ENCODE results near the gene SLC13A5. TPM values are rescaled to one million over a fixed set of nuclear protein-coding genes. Genes with fewer than 3 reads are reported as not detected.

Gene SLC13A5
- polyA plus RNA-seq, 1 of the 3 experiments (the other 2 are of a cell fraction), result not detected

DNA sequence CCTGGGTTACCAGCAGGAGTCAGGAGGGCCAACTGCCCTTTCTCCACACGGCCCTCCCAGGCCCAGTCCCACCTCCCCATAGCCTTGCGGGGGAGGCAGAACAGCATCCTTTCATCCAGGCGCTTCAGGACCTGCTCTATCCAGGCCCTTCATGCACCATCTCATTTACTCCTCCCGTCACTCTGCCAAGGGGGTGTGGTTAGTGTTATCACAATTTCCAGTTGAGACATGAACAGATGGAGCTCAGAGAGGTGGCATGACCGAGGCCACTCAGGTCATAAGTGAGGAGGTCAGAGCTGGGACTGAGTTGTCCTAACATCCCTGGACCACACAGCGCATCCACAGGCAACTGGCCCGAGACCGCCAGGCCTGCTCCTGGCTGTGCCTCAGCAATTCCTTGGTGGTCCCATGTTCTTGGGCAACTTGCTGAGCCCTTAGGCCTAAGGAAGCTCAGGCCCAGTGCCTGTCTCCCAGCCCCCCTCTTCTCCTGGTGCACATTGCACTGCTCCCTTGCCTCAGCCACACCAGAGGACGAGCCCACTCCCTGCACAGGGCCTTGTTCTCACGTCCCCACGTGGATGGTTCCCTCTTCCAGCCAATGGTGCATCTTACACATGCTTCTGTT is 37.9 kb downstream of the SLC13A5 start (continued):
- TF ChIP-seq, protein P1, sequence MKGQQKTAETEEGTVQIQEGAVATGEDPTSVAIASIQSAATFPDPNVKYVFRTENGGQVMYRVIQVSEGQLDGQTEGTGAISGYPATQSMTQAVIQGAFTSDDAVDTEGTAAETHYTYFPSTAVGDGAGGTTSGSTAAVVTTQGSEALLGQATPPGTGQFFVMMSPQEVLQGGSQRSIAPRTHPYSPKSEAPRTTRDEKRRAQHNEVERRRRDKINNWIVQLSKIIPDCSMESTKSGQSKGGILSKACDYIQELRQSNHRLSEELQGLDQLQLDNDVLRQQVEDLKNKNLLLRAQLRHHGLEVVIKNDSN (IDR thresholded peaks at IDR 0.05; ENCODE audit: borderline replicate concordance, low read depth), result no peak
- TF ChIP-seq TEAD4 (IDR thresholded peaks at IDR 0.05; ENCODE audit: borderline replicate concordance, insufficient read depth) (no peak), GATA2 (CRISPR knock-in tag; IDR thresholded peaks at IDR 0.05) (no peak), MXI1 (IDR thresholded peaks at IDR 0.05; ENCODE audit: low read depth, low read length) (no peak)

GRCh38 chr17:6674586-6674985 is 38.6 kb downstream of the SLC13A5 start:
- no peaks in the 10 kb centered on the region for H3K9me3 ChIP-seq
- H3F3A ChIP-seq (replicated peaks; ENCODE audit: insufficient read depth), result no peaks in the 10 kb centered on the region
- TF ChIP-seq RXRA (IDR thresholded peaks at IDR 0.05; ENCODE audit: borderline replicate concordance, low read depth) (no peak), TAF1 (IDR thresholded peaks at IDR 0.05; ENCODE audit: borderline replicate concordance, low read depth, low read length) (no peak), JUND (IDR thresholded peaks at IDR 0.05) (no peak), ELF1 (IDR thresholded peaks at IDR 0.05) (no peak), YY1 (IDR thresholded peaks at IDR 0.05; ENCODE audit: low read depth) (no peak), SMC3 (IDR thresholded peaks at IDR 0.05; ENCODE audit: low read depth, low read length) (no peak), RCOR1 (IDR thresholded peaks at IDR 0.05; ENCODE audit: low read length) (no peak), RAD21 (IDR thresholded peaks at IDR 0.05; ENCODE audit: low read length) (no peak), MAX (IDR thresholded peaks at IDR 0.05; ENCODE audit: low read depth) (no peak), MXI1 (IDR thresholded peaks at IDR 0.05; ENCODE audit: low read depth, low read length) (no peak), CHD2 (IDR thresholded peaks at IDR 0.05; ENCODE audit: low read length, partially characterized antibody) (no peak), POLR2AphosphoS5 (IDR thresholded peaks at IDR 0.05; ENCODE audit: low read depth, low read length) (no peak), TCF12 (IDR thresholded peaks at IDR 0.05) (no peak), NRF1 (IDR thresholded peaks at IDR 0.05; ENCODE audit: low read depth, low read length) (no peak), FOSL2 (IDR thresholded peaks at IDR 0.05; ENCODE audit: borderline replicate concordance, low read depth) (no peak), FOXM1 (IDR thresholded peaks at IDR 0.05; ENCODE audit: low read depth) (no peak), GABPA (IDR thresholded peaks at IDR 0.05; ENCODE audit: low read depth) (no peak)
- TF ChIP-seq, protein P2, sequence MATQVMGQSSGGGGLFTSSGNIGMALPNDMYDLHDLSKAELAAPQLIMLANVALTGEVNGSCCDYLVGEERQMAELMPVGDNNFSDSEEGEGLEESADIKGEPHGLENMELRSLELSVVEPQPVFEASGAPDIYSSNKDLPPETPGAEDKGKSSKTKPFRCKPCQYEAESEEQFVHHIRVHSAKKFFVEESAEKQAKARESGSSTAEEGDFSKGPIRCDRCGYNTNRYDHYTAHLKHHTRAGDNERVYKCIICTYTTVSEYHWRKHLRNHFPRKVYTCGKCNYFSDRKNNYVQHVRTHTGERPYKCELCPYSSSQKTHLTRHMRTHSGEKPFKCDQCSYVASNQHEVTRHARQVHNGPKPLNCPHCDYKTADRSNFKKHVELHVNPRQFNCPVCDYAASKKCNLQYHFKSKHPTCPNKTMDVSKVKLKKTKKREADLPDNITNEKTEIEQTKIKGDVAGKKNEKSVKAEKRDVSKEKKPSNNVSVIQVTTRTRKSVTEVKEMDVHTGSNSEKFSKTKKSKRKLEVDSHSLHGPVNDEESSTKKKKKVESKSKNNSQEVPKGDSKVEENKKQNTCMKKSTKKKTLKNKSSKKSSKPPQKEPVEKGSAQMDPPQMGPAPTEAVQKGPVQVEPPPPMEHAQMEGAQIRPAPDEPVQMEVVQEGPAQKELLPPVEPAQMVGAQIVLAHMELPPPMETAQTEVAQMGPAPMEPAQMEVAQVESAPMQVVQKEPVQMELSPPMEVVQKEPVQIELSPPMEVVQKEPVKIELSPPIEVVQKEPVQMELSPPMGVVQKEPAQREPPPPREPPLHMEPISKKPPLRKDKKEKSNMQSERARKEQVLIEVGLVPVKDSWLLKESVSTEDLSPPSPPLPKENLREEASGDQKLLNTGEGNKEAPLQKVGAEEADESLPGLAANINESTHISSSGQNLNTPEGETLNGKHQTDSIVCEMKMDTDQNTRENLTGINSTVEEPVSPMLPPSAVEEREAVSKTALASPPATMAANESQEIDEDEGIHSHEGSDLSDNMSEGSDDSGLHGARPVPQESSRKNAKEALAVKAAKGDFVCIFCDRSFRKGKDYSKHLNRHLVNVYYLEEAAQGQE (IDR thresholded peaks at IDR 0.05; ENCODE audit: low read depth, low read length), result no peak
- TF ChIP-seq, protein P3, sequence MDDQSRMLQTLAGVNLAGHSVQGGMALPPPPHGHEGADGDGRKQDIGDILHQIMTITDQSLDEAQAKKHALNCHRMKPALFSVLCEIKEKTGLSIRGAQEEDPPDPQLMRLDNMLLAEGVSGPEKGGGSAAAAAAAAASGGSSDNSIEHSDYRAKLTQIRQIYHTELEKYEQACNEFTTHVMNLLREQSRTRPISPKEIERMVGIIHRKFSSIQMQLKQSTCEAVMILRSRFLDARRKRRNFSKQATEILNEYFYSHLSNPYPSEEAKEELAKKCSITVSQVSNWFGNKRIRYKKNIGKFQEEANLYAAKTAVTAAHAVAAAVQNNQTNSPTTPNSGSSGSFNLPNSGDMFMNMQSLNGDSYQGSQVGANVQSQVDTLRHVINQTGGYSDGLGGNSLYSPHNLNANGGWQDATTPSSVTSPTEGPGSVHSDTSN (IDR thresholded peaks at IDR 0.05), result no peak
- TF ChIP-seq, protein P1 (IDR thresholded peaks at IDR 0.05; ENCODE audit: borderline replicate concordance, low read depth), result no peak
- WGBS (ENCODE audit: low lambda C conversion rate), result 48% methylated on average over 11 of the region's 13 CpGs
- CTCF ChIA-PET, result interaction anchor here (1.4 kb wide), 1 partner anchor 9 kb away, joined by 6 read pairs; no protein-coding TSS in a partner anchor
- H3K4me3 ChIP-seq (ENCODE audit: low read depth in 2 of 2, low read length in 1 of 2), result no peak overlapping the region
- H3K9me2 ChIP-seq, result no peaks in the 10 kb centered on the region
- no peak overlapping the region for H3K4me2 ChIP-seq
- no peaks in the 10 kb centered on the region for H3K4me1 ChIP-seq (ENCODE audit: control insufficient read depth in 1 of 2, insufficient read depth in 2 of 2, low read depth in 1 of 2, low read length in 1 of 2)
- no peak overlapping the region for H2AFZ ChIP-seq (ENCODE audit: low read depth)
- no peak overlapping the region for H3K9ac ChIP-seq
- no peaks in the 10 kb centered on the region for H3K79me2 ChIP-seq (ENCODE audit: insufficient read depth)
- H3K27ac ChIP-seq (ENCODE audit: low read depth in 2 of 2, low read length in 1 of 2), result no peak overlapping the region
- POLR2A ChIA-PET, result no interaction called here
- H3K36me3 ChIP-seq (replicated peaks in 1 of 2; ENCODE audit: control insufficient read depth in 1 of 2, insufficient read depth in 2 of 2, low read length in 1 of 2), result no peaks in the 10 kb centered on the region
- H4K20me1 ChIP-seq (ENCODE audit: insufficient read depth), result no peaks in the 10 kb centered on the region
- peaks cover 78% of the 10 kb centered on the region for H3K27me3 ChIP-seq (ENCODE audit: insufficient read depth)
- DNase-seq, result no peak

All from SK-N-SH (cell line).